Activated CD8-positive, alpha-beta memory T cell treated with anti-CD3 and anti-CD28 coated beads, Interleukin-2, amount 50 U/mL, for 4 hours (primary cell): Measurements from ENCODE around the gene RNF114.
"Not testable (repeated sequence)": the region's sequence is repeated elsewhere in the genome, so short reads cannot be mapped to it uniquely, and the experiment has no call there.

Experiments
- DNase-seq: peaks from one replicate; pipeline ENCODE4 v3.0.0-alpha.2; 2020

The RNF114 gene

GRCh38 chr20:49936153-49937026, at the start of gene RNF114:
TSS of gene RNF114 (plus strand) at chr20:49936397. CDS start at chr20:49936413, 16 bp downstream.
- peak; percentile 91 for DNase-seq

GRCh38 chr20:49886571-49887213, 49.5 kb upstream of the RNF114 start:
- DNase-seq: no peak

GRCh38 chr20:49887251-49888211, 48.7 kb upstream of the RNF114 start:
- DNase-seq: no peak

- DNase-seq: peak; percentile 57
These were observed 47.8 kb upstream of the RNF114 start for GRCh38 chr20:49888212-49889000.

- DNase-seq: no peak
These were observed 46.9 kb upstream of the RNF114 start for GRCh38 chr20:49889001-49889934.

GRCh38 chr20:49889935-49890333, 46.3 kb upstream of the RNF114 start:
- no peak for DNase-seq

- no peak for DNase-seq
These were observed 45.5 kb upstream of the RNF114 start for GRCh38 chr20:49890471-49891361.

- no peak for DNase-seq
These were observed 44.6 kb upstream of the RNF114 start for GRCh38 chr20:49891476-49892110.

GRCh38 chr20:49892260-49892659, 43.9 kb upstream of the RNF114 start:
- no peak for DNase-seq

- DNase-seq: no peak
These were observed 43.4 kb upstream of the RNF114 start for GRCh38 chr20:49892817-49893216.

GRCh38 chr20:49893242-49894072, 42.7 kb upstream of the RNF114 start:
- no peak for DNase-seq

- DNase-seq: no peak
These were observed 42.1 kb upstream of the RNF114 start for GRCh38 chr20:49894073-49894470.

GRCh38 chr20:49895474-49896093, 40.6 kb upstream of the RNF114 start:
- not testable (repeated sequence) for DNase-seq

GRCh38 chr20:49896204-49896603, 40.0 kb upstream of the RNF114 start:
- no peak for DNase-seq

GRCh38 chr20:49899541-49900383, 36.4 kb upstream of the RNF114 start:
- DNase-seq: no peak

- DNase-seq: no peak
These were observed 34.6 kb upstream of the RNF114 start for GRCh38 chr20:49901588-49901987.
